ENCODE measurements around the gene TRNP1. TPM values are rescaled to one million over a fixed set of nuclear protein-coding genes. Genes with fewer than 3 reads are reported as not detected.

Gene TRNP1
- total and polyA plus RNA-seq, 2 experiments from 2014 or later: 19.1 to 327 TPM

GRCh38 chr1:27021354-27022031 lies 28.0 kb downstream of the TRNP1 start:
- Histone ChIP-seq H3K9ac (no peak overlapping the region), H3K9me2 (ENCODE audit: insufficient read depth) (no peaks in the 10 kb centered on the region), H3K36me3 (ENCODE audit: low read depth) (no peaks in the 10 kb centered on the region), H4K20me1 (ENCODE audit: insufficient read depth) (no peaks in the 10 kb centered on the region), H3K4me1 (ENCODE audit: insufficient read depth) (no peaks in the 10 kb centered on the region), H3K4me3 (no peak overlapping the region), H2AFZ (peak overlapping the region; percentile 48), H3F3A (ENCODE audit: insufficient read depth) (no peaks in the 10 kb centered on the region), H3K9me3 (ENCODE audit: low read depth) (no peaks in the 10 kb centered on the region), H3K27me3 (replicated peaks; ENCODE audit: insufficient read depth) (no peaks in the 10 kb centered on the region), H3K27ac (no peak overlapping the region), H3K4me2 (ENCODE audit: unreplicated experiment) (no peak overlapping the region), H3K79me2 (ENCODE audit: insufficient read depth) (no peaks in the 10 kb centered on the region)
- TF ChIP-seq EZH2phosphoT487 (IDR thresholded peaks at IDR 0.05; ENCODE audit: insufficient read depth, low read depth) (no peak), EZH2 (IDR thresholded peaks at IDR 0.05; ENCODE audit: insufficient read depth, poor library complexity, severe bottlenecking) (no peak)
- in situ Hi-C loops (cut with MboI): no loop called here
- DNase-seq: no peak
- WGBS, 2 experiments (ENCODE audit: low coverage in 1 of 2, low lambda C conversion rate in 2 of 2, missing lambda C conversion rate in 2 of 2): 45 to 46% methylated on average over 9 of the region's 9 CpGs

GRCh38 chr1:27025718-27026117 lies 32.2 kb downstream of the TRNP1 start:
- Histone ChIP-seq H3K27ac (no peak overlapping the region), H3K9me2 (ENCODE audit: insufficient read depth) (no peaks in the 10 kb centered on the region)

GRCh38 chr1:27026621-27027574 lies 33.4 kb downstream of the TRNP1 start:
- Histone ChIP-seq H3K79me2 (ENCODE audit: insufficient read depth) (no peaks in the 10 kb centered on the region), H3K9me2 (ENCODE audit: insufficient read depth) (no peaks in the 10 kb centered on the region), H3K4me2 (ENCODE audit: unreplicated experiment) (no peak overlapping the region), H4K20me1 (ENCODE audit: insufficient read depth) (no peaks in the 10 kb centered on the region), H3K9ac (no peak overlapping the region; the same call in 1 of the 2 replicates), H2AFZ (peak overlapping the region; percentile 74), H3K4me3 (no peak overlapping the region), H3K9me3 (ENCODE audit: low read depth) (no peaks in the 10 kb centered on the region), H3K36me3 (ENCODE audit: low read depth) (no peaks in the 10 kb centered on the region), H3K27me3 (replicated peaks; ENCODE audit: insufficient read depth) (no peaks in the 10 kb centered on the region), H3K4me1 (ENCODE audit: insufficient read depth) (peaks cover 20% of the 10 kb centered on the region), H3F3A (ENCODE audit: insufficient read depth) (no peaks in the 10 kb centered on the region), H3K27ac (peak overlapping the region; percentile 34)
- in situ Hi-C loops (cut with MboI): no loop called here
- peak; percentile 92 for DNase-seq
- TF ChIP-seq EZH2 (IDR thresholded peaks at IDR 0.05; ENCODE audit: insufficient read depth, poor library complexity, severe bottlenecking) (no peak), EZH2phosphoT487 (IDR thresholded peaks at IDR 0.05; ENCODE audit: insufficient read depth, low read depth) (no peak)
- 36% methylated on average over 19 of the region's 19 CpGs for WGBS, 2 experiments (ENCODE audit: low coverage in 1 of 2, low lambda C conversion rate in 2 of 2, missing lambda C conversion rate in 2 of 2)

More at GRCh38 chr1:27025718-27026117, 32.2 kb downstream of the TRNP1 start:
- Histone ChIP-seq H3K9me3 (ENCODE audit: low read depth) (no peaks in the 10 kb centered on the region), H3K27me3 (replicated peaks; ENCODE audit: insufficient read depth) (no peaks in the 10 kb centered on the region), H4K20me1 (ENCODE audit: insufficient read depth) (no peaks in the 10 kb centered on the region), H3K4me1 (ENCODE audit: insufficient read depth) (peaks cover 15% of the 10 kb centered on the region), H3F3A (ENCODE audit: insufficient read depth) (no peaks in the 10 kb centered on the region), H2AFZ (no peak overlapping the region), H3K9ac (no peak overlapping the region), H3K36me3 (ENCODE audit: low read depth) (no peaks in the 10 kb centered on the region), H3K79me2 (ENCODE audit: insufficient read depth) (no peaks in the 10 kb centered on the region), H3K4me2 (ENCODE audit: unreplicated experiment) (no peak overlapping the region), H3K4me3 (no peak overlapping the region)
- WGBS, 2 experiments (ENCODE audit: low coverage in 1 of 2, low lambda C conversion rate in 2 of 2, missing lambda C conversion rate in 2 of 2): 90 to 99% methylated on average over 4 of the region's 4 CpGs
- in situ Hi-C loops (cut with MboI): no loop called here
- no peak for DNase-seq
- no peak for TF ChIP-seq EZH2phosphoT487 (IDR thresholded peaks at IDR 0.05; ENCODE audit: insufficient read depth, low read depth)
- TF ChIP-seq EZH2 (IDR thresholded peaks at IDR 0.05; ENCODE audit: insufficient read depth, poor library complexity, severe bottlenecking): no peak

GRCh38 chr1:27027575-27028250 lies 34.2 kb downstream of the TRNP1 start:
- no peak overlapping the region for H3K4me3 ChIP-seq
- H2AFZ ChIP-seq: peak overlapping the region; percentile 74
- H3K4me1 ChIP-seq (ENCODE audit: insufficient read depth): peaks cover 20% of the 10 kb centered on the region
- no peaks in the 10 kb centered on the region for H3K9me2 ChIP-seq (ENCODE audit: insufficient read depth)
- no peaks in the 10 kb centered on the region for H3K9me3 ChIP-seq (ENCODE audit: low read depth)
- H3K9ac ChIP-seq: no peak overlapping the region; the same call in 1 of the 2 replicates
- H3K27ac ChIP-seq: no peak overlapping the region
- H4K20me1 ChIP-seq (ENCODE audit: insufficient read depth): no peaks in the 10 kb centered on the region
- in situ Hi-C loops (cut with MboI): no loop called here
- no peaks in the 10 kb centered on the region for H3K79me2 ChIP-seq (ENCODE audit: insufficient read depth)
- 77 to 80% methylated on average over 8 of the region's 8 CpGs for WGBS, 2 experiments (ENCODE audit: low coverage in 1 of 2, low lambda C conversion rate in 2 of 2, missing lambda C conversion rate in 2 of 2)
- no peaks in the 10 kb centered on the region for H3K36me3 ChIP-seq (ENCODE audit: low read depth)
- TF ChIP-seq EZH2phosphoT487 (IDR thresholded peaks at IDR 0.05; ENCODE audit: insufficient read depth, low read depth): no peak
- no peak for TF ChIP-seq EZH2 (IDR thresholded peaks at IDR 0.05; ENCODE audit: insufficient read depth, poor library complexity, severe bottlenecking)
- no peak for DNase-seq
- no peaks in the 10 kb centered on the region for H3F3A ChIP-seq (ENCODE audit: insufficient read depth)
- no peak overlapping the region for H3K4me2 ChIP-seq (ENCODE audit: unreplicated experiment)
- no peaks in the 10 kb centered on the region for H3K27me3 ChIP-seq (replicated peaks; ENCODE audit: insufficient read depth)

All from GM23248 (cell line).